NK-92 (cell line): Measurements from ENCODE around the gene PLSCR5.

Experiments used
- DNase-seq: peaks from one replicate; lab custom pipeline; 2025; ENCODE audit not compliant: unreplicated experiment; lab: John Stamatoyannopoulos, UW

PLSCR5 gene

GRCh38 chr3:146544929-146545528, 60.1 kb downstream of the PLSCR5 start:
- DNase-seq: no peak

GRCh38 chr3:146544002-146544928, 60.9 kb downstream of the PLSCR5 start, which contains the start of gene PLSCR1:
Gene PLSCR1, minus strand, starts transcription at chr3:146544607. Its CDS starts 8,055 bp downstream, at chr3:146536552.
- no peak for DNase-seq

- DNase-seq: no peak
These were observed 61.6 kb downstream of the PLSCR5 start for GRCh38 chr3:146543461-146544001.

GRCh38 chr3:146542978-146543377, 62.2 kb downstream of the PLSCR5 start:
- DNase-seq: no peak

- no peak for DNase-seq
These were observed 63.0 kb downstream of the PLSCR5 start for GRCh38 chr3:146542179-146542578.

- DNase-seq: no peak
These were observed 64.2 kb downstream of the PLSCR5 start for GRCh38 chr3:146540978-146541377.

GRCh38 chr3:146540236-146540635, 64.9 kb downstream of the PLSCR5 start:
- no peak for DNase-seq

- DNase-seq: no peak
These were observed 65.8 kb downstream of the PLSCR5 start for GRCh38 chr3:146539315-146539714.

GRCh38 chr3:146537603-146538002, 67.5 kb downstream of the PLSCR5 start:
- no peak for DNase-seq

- DNase-seq: no peak
These were observed 68.5 kb downstream of the PLSCR5 start for GRCh38 chr3:146536681-146537080.
